ENCODE measurements around the gene TMEM187. TPM values are rescaled to one million over a fixed set of nuclear protein-coding genes. Genes with fewer than 3 reads are reported as not detected.

The TMEM187 gene
- total RNA-seq, 2 experiments from 2014 or later, result 1.4 to 4.5 TPM

DNA sequence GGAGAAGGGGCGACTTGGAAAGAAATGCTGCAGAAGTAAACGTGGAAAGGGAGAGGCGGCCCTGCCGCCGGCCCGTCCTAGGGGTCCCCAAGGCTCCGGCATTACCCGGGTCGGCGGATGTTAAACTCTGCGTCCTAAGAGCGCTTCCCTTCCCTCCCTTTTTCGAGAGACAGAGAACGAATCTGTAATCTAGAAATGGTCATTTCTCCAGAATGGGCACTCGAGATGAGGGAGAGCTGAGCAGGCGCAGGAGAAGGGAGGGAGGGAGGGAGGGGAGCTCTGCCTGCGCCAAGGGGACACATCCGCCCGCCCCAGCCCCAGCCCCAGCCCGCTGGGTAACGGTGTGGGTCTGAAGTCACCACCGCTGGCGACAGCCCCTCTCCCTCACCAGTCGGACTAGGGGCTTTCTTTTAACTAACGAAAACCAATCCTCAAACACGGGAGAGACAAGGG lies 2.6 kb upstream of the TMEM187 start:
- ChIA-PET POLR2A (interaction anchor here (1.1 to 5.4 kb wide), 3 partner anchors 24 to 45 kb away, joined by 3 to 33 read pairs (median 4); partner anchors contain the start of gene ARHGAP4), CTCF (ENCODE audit: unreplicated experiment) (interaction anchor here (0.9 kb wide), 1 partner anchor 45 kb away, joined by 3 read pairs; no protein-coding TSS in a partner anchor)
- no TSS peak for BruUV-seq (replicated peaks)
- H3K36me3 ChIP-seq (ENCODE audit: insufficient read depth, low read length), result peaks cover 49% of the 10 kb centered on the region
- no peak overlapping the region for H2AFZ ChIP-seq (ENCODE audit: low read length)
- intact Hi-C loops (cut with micrococcal nuclease; ENCODE audit: unreplicated experiment), result loop anchor here (2.0 to 5.0 kb wide), 3 partner anchors 41 to 792 kb away; partner anchors contain the start of genes DKC1, IDH3G and SSR4
- H3K9me2 ChIP-seq (ENCODE audit: insufficient read depth, low read length), result no peaks in the 10 kb centered on the region
- peak overlapping the region; percentile 100 for H3K4me2 ChIP-seq (ENCODE audit: low read length)
- H3K4me3 ChIP-seq (ENCODE audit: low read depth, low read length, poor library complexity, severe bottlenecking), result peak overlapping the region; percentile 78
- TF ChIP-seq EZH2phosphoT487 (IDR thresholded peaks at IDR 0.05; ENCODE audit: borderline replicate concordance, low read depth, low read length), result no peak
- TF ChIP-seq, protein P1, sequence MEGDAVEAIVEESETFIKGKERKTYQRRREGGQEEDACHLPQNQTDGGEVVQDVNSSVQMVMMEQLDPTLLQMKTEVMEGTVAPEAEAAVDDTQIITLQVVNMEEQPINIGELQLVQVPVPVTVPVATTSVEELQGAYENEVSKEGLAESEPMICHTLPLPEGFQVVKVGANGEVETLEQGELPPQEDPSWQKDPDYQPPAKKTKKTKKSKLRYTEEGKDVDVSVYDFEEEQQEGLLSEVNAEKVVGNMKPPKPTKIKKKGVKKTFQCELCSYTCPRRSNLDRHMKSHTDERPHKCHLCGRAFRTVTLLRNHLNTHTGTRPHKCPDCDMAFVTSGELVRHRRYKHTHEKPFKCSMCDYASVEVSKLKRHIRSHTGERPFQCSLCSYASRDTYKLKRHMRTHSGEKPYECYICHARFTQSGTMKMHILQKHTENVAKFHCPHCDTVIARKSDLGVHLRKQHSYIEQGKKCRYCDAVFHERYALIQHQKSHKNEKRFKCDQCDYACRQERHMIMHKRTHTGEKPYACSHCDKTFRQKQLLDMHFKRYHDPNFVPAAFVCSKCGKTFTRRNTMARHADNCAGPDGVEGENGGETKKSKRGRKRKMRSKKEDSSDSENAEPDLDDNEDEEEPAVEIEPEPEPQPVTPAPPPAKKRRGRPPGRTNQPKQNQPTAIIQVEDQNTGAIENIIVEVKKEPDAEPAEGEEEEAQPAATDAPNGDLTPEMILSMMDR (conservative IDR thresholded peaks at IDR 0.05; ENCODE audit: low read length), result no peak
- DNase-seq (ENCODE audit: low spot score), result peak; percentile 41
- peak overlapping the region; percentile 89 for H3K27ac ChIP-seq (ENCODE audit: low read depth, low read length, poor library complexity, severe bottlenecking)
- H4K20me1 ChIP-seq (ENCODE audit: insufficient read depth, low read length), result peaks cover 14% of the 10 kb centered on the region; the same call in 1 of the 2 replicates
- H3K9me3 ChIP-seq (ENCODE audit: low read length), result no peaks in the 10 kb centered on the region
- peaks cover 49% of the 10 kb centered on the region for H3K4me1 ChIP-seq (ENCODE audit: insufficient read depth, low read length, poor library complexity, severe bottlenecking)
- peaks cover 65% of the 10 kb centered on the region for H3K79me2 ChIP-seq (ENCODE audit: insufficient read depth, low read depth, low read length)

DNA sequence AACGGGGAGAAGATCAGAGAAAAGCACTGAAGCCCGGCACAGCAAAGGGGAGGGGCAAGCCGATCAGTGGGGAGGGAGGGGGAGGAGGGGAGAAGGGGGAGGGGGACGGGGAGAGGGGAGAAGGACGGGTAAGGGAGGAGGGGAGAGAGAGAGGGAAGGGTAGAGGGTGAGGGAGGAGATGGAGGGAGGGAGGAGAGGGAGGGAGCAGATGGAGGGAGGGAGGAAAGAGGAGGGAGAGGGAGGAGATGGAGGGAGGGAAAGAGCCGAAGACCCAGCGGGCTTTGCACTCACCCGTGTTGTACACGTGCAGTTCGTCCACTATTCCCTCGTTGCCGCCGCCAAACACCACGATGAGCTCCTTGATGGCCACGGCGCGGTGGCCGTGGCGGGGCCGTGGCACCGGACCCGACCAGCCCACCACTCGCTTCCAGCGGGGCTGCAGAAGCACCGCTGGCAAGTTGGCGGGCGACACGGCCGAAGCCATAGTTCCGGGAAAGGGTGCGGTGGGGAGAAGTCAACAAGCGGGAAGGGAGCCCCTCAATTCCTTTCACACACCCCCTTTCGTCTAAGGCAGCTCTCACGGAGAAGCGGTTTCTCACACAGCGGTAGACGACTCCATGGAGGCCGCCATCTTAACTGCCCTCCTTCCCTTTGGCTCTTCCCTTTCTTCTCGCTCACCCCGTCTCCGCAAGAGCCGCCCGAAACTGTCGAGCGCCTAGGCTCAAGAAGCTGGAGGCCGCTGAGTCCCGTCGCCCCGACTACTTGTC lies 2.0 kb upstream of the TMEM187 start:
- Histone ChIP-seq H3K4me2 (ENCODE audit: low read length) (peak overlapping the region; percentile 100), H3K9me2 (ENCODE audit: insufficient read depth, low read length) (no peaks in the 10 kb centered on the region), H3K27ac (ENCODE audit: low read depth, low read length, poor library complexity, severe bottlenecking) (peak overlapping the region; percentile 89), H3K36me3 (ENCODE audit: insufficient read depth, low read length) (peaks cover 43% of the 10 kb centered on the region), H2AFZ (ENCODE audit: low read length) (no peak overlapping the region), H3K4me1 (ENCODE audit: insufficient read depth, low read length, poor library complexity, severe bottlenecking) (peaks cover 49% of the 10 kb centered on the region), H3K4me3 (ENCODE audit: low read depth, low read length, poor library complexity, severe bottlenecking) (peak overlapping the region; percentile 78), H3K9me3 (ENCODE audit: low read length) (no peaks in the 10 kb centered on the region), H3K79me2 (ENCODE audit: insufficient read depth, low read depth, low read length) (peaks cover 59% of the 10 kb centered on the region), H4K20me1 (ENCODE audit: insufficient read depth, low read length) (peaks cover 14% of the 10 kb centered on the region; the same call in 1 of the 2 replicates)
- ChIA-PET POLR2A (interaction anchor here (1.1 to 5.4 kb wide), 3 partner anchors 37 to 46 kb away, joined by 3 to 33 read pairs (median 6); partner anchors contain the start of gene ARHGAP4), CTCF (ENCODE audit: unreplicated experiment) (no interaction called here)
- peak; percentile 45 for DNase-seq (ENCODE audit: low spot score)
- no TSS peak for BruUV-seq (replicated peaks)
- no peak for TF ChIP-seq EZH2phosphoT487 (IDR thresholded peaks at IDR 0.05; ENCODE audit: borderline replicate concordance, low read depth, low read length)
- TF ChIP-seq, protein P1 (conservative IDR thresholded peaks at IDR 0.05; ENCODE audit: low read length), result no peak
- intact Hi-C loops (cut with micrococcal nuclease; ENCODE audit: unreplicated experiment), result loop anchor here (1.0 to 5.0 kb wide), 3 partner anchors 42 to 792 kb away; partner anchors contain the start of genes DKC1 and IRAK1
